C4-2B (cell line): ENCODE measurements around the gene PRSS12.
"Not testable (repeated sequence)": the region's sequence is repeated elsewhere in the genome, so short reads cannot be mapped to it uniquely, and the experiment has no call there.

Experiments
- CTCF ChIP-seq: fragments of 450-650 bp; conservative IDR thresholded peaks from 2 replicates; pipeline ENCODE4 v1.5.1; 2017; ENCODE audit warnings: mild to moderate bottlenecking
- ZFX ChIP-seq: fragments of 450-650 bp; IDR thresholded peaks from 2 replicates; pipeline ENCODE4 v1.6.1; 2017

GRCh38 chr4:118266145-118266496, 86.7 kb downstream of the PRSS12 start:
- TF ChIP-seq CTCF, ZFX: not testable (repeated sequence)
